Measurements from ENCODE around the gene ADAD1.
A peak's percentile ranks its signal among the peaks of the same experiment; 100 is the strongest.
"Not testable (repeated sequence)": the region's sequence is repeated elsewhere in the genome, so short reads cannot be mapped to it uniquely, and the experiment has no call there.

The ADAD1 gene

GRCh38 chr4:122378711-122379110, at the start of gene ADAD1:
Gene ADAD1 (plus strand): TSS chr4:122379011. CDS start chr4:122380070, 1,059 bp downstream.
- DNase-seq: no peak

DNA sequence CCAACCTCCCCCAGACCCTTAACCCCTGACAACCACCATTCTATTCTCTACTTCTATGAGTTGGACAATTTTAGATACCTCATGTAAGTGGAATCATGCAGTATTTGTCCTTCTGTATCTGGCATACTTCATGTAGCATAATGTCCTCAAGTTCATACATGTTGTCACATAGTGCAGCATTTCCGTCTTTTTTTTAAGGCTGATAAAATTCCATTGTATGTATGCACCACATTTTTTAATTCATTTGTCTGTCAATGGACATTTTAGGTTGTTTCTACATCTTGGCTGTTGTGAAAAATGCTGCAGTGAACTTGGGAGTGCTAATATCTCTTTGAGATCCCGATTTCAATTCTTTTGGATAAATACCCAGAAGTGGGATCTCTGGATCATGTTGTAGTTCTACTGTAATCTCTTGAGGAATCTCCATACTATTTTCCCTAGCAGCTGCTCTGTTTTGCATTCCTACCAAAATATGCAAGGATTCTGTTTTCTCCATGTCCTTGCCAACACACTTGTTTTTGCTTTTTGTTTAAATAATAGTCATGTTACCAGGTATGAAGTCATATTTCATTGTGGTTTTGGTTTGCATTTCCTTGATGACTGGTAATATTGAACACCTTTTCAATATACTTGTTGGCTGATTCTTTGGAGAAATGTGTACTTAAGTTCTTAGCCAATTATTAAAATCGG, 48.8 kb upstream of the ADAD1 start:
- no peak for DNase-seq

- DNase-seq: no peak
These were observed 47.6 kb upstream of the ADAD1 start for GRCh38 chr4:122331195-122331594.

DNA sequence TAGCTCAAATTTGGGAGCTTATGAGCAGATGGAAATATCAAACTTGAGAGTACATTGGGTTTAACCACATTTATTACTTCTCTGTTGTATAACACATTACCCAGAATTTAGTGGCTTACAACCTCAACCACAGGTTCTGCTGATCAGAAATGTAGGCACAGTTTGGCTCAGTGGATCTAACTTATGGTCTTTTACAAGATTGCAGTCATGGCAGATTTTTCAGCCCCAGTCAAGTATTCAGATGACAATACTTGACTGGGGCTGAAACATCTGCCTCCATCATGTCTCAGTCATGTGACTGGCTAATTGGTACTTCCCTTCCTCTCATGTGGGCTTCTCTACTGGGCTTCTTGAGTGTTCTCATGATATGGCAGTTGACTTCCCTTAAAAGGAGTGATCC, 44.0 kb upstream of the ADAD1 start:
- DNase-seq: no peak

DNA sequence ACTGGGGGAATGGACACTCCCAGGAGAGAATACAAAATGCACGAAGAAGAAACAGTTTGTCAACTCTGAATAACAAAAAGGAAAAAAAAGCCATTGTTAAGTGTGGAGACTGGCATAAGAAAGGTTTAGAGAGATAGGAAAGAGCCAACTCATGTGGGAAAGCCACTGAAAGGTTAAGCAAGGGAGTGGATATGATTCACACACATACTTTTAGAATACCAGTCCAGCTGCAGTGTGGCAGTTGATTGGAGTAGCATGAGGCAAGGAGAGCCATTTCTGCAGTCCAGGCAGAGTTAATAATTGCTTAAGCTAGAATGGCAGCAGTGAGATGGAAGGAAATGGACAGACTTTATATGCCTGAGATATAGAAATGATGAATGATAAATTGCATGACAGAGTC, 36.9 kb upstream of the ADAD1 start:
- DNase-seq: no peak

DNA sequence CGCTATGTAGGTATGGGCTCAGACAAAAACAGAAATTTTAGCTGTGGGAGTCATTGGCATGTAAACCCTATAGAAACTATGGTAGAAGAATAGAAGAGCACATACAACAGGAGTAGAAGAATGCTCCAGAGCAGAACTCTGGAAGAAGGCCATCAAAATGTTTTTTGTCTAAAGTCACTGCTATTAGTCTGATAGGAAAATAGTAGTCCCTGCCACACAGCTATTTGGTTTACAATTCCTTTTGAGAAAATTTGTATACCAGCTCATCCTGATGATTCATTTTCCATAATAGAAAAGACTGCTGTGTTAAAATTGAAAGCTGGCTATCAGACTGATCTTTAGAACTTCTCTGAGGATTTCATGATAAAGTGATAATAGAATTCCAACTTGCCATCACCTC, 32.8 kb upstream of the ADAD1 start:
- no peak for DNase-seq

DNA sequence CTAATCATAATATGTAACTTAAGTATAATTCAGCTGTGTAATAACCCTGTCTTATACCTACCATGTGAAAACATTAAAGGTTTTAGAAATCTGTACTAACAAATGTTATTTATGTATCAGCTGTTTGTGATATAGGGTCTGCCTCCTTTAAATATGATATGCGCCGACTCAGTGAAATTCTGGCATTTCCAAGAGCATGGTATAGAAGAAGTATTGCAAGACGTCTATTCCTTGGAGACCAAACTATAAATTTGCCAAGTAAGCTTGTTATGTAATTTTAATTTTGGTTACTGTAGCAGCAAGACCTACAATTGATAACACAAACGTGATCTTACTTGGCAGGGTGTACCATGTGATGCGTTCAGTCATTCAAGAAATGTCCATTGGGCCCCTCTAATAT, 32.3 kb upstream of the ADAD1 start:
- no peak for DNase-seq

DNA sequence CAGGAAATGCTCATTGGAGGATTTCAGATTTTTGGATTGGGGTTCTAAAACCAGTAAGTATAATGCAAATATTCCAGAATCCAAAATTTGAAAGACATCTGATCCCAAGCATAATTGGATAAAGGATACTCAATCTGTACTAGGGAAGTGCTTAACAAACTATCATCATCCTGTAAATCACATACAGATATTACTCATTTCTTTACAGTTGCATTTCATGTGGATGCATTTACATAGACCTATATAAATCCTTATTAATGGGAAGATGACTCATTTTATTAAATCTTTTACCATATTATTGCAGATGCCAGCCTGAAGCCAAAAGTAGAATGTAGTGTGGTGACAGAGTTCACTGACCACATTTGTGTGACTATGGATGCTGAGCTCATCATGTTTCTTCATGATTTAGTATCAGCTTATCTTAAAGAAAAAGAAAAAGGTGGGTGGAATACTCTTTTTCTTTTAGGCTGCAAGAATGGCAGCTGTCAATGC, 22.4 kb upstream of the ADAD1 start:
- no peak for DNase-seq

DNA sequence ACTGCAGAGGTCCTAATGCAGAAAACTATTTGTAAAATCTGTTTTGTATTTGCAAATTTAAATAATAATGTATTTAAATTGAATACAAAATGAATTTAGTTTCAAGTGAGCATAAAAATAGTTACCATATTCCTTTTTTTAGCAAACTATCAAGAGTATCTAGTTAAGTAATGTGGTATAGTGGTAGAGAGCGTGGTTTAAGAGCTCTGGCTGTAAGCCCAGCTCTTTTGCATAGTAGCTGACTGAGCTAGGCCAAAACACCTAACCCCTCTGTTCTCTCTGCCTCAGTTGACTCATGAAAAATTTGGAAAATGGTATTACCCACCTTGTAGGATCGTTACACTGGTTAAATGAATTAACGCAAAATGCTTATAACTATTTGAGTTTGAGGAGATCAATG, 18.1 kb upstream of the ADAD1 start:
- DNase-seq: no peak

DNA sequence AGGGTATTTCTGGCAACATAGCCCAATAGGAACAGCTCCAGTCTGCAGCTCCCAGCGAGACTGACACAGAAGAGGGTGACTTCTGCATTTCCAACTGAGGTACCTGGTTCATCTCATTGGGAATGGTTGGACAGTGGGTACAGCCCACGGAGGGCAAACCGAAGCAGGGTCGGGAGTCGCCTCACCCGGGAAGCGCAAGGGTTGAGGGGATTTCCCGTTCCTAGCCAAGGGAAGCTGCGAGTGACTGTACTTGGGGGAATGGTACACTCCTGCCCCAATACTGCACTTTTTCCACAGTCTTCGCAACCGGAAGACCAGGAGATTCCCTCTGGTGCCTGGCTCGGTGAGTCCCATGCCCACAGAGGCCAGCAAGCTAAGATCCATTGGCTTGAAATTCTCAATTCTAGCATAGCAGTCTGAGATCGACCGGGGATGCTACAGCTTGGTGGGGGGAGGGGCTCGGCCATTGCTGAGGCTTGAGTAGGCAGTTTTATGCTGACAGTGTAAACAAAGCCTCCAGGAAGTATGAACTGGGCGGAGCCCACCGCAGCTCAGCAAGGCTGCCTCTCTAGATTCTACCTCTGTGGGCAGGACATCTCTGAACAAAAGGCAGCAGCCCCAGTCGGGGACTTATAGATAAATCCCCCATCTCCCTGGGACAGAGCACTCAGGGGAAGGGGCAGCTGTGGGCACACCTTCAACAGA, 14.0 kb upstream of the ADAD1 start:
- no peak for DNase-seq

DNA sequence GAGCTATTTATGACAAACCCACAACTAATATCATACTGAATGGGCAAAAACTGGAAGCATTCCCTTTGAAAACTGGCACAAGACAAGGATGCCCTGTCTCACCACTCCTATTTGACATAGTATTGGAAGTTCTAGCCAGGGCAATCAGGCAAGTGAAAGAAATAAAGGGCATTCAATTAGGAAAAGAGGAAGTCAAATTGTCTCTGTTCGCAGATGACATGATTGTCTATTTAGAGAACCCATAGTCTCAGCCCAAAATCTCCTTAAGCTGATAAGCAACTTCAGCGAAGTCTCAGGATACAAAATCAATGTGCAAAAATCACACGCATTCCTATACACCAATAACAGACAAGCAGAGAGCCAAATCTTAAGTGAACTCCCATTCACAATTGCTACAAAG, 10.0 kb upstream of the ADAD1 start:
- DNase-seq: not testable (repeated sequence)

GRCh38 chr4:122377352-122377751, 1.5 kb upstream of the ADAD1 start:
- DNase-seq: no peak

GRCh38 chr4:122379239-122379638, 428 bp downstream of the ADAD1 start:
- no peak for DNase-seq

DNA sequence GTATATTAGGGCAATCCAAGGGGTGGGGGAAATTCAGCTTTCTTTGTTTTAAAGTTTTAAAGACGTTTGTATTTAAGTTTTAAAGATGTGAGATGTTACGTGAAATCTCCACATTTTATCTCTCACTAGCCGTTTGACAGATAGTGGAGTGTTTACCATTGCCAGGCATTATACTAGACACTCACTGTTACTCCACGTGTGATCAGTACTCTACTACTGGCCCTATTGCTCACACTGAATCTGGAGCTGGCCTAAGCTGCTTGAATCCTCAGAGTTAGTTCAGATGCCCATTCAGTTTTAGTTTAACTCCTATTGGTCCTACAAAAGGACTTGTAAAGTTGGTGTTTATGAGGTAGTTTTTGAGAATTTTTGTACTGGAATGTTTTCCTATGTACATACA, 4.5 kb downstream of the ADAD1 start:
- no peak for DNase-seq

GRCh38 chr4:122384245-122384644, 5.4 kb downstream of the ADAD1 start:
- DNase-seq: no peak

GRCh38 chr4:122393276-122393675, 14.5 kb downstream of the ADAD1 start:
- no peak for DNase-seq

- DNase-seq: no peak
These were observed 25.1 kb downstream of the ADAD1 start for GRCh38 chr4:122403861-122404260.

DNA sequence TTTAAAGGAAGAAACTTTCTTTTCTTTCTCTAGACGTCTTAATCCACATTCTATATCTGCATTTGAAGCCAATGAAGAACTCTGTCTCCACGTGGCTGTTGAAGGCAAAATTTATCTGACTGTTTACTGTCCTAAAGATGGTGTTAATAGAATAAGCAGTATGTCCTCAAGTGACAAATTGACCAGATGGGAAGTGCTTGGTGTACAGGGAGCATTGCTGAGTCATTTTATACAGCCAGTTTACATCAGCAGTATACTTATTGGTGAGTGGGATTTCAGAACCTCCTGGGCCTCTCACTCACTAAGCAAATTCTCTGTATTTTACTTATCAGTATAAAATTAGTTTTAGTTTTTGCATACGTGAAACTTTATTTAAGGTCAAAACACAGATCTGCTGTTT, 33.7 kb downstream of the ADAD1 start:
- no peak for DNase-seq

- DNase-seq: no peak
These were observed 44.4 kb downstream of the ADAD1 start for GRCh38 chr4:122423246-122423645.

- DNase-seq: no peak
These were observed 52.5 kb downstream of the ADAD1 start for GRCh38 chr4:122431351-122431750.

DNA sequence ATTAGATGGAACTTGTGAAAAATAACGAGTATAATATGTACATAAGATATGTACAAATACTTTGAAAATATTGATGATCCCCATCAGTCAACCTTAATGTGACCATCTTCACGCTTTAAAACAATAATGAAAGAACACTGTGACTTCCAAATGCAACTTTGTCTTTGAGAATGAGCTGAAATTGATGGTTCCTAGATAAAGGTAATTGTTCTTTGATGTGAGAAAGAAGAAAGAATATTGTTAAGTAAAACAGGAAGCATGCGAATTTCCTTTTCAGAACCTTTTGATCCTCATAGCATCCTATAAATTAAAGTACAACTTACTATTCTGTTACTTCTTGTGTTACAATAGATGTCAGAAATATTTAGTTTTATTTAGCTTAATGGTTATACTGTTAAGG, 55.5 kb downstream of the ADAD1 start:
- DNase-seq: no peak

DNA sequence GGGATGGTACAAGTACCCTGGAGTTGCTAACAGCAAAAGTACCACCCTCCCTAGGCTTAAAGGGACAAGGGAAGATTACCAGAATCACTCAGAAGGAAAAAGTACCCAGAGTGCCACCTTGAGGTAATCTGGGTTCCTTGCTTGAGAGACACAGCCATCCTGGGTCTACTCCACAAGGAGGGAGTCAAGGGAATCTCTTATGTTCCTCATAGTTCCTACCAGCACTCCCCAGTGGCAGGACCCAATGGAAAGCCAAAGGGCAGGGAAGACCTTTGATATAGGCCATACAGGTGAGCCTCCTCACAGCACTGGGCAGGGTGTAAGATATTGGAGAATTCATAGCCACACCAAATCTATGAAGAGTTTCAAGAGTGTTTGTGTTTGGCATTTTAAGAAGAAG, 72.0 kb downstream of the ADAD1 start:
- DNase-seq: peak; percentile 31

DNA sequence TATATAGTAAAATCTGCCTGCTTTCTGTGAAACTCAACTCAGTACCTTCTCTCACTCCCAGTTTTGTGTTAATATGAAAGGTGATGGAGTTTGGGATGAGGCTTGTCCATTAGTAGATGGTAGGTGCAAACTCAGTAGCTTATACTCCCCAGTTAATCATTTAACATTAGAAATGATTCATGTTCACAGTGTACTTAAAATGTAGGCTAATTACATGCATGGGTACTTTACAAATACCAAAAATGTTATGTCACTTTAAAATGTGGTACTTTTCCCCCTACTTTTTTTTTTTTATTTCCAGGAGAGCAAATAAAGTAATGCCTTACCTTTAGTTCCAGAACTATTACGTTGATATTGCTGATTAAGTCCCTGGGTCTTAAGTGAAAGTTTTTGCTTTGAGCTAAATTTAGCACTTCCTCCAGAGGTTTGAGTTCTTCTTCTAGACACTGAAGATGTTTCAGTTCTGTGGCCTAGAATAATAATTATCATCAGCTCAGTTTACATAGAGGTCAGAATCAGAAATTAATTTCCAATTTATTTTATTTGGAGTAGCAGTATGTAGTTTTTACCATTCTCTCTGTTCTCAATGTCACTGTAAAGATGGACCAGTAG, 74.7 kb downstream of the ADAD1 start:
- no peak for DNase-seq

Data from activated T-cell treated with anti-CD3 and anti-CD28 coated beads, Interleukin-2, amount 50 U/mL, for 48 hours (primary cell).